LNCAP (cell line): ENCODE data around the gene SDR42E2.

Experiments used
- CTCF ChIP-seq: fragments of 450-650 bp; IDR thresholded peaks from 2 replicates; pipeline ENCODE4 v1.5.1; 2017; ENCODE audit warnings: mild to moderate bottlenecking

Gene SDR42E2

GRCh38 chr16:22240023-22240710 is 77.9 kb downstream of the SDR42E2 start:
- TF ChIP-seq CTCF = no peak
